ENCODE measurements around the gene LAMB1. TPM values are rescaled to one million over a fixed set of nuclear protein-coding genes. Genes with fewer than 3 reads are reported as not detected.

Gene LAMB1
- total and polyA plus RNA-seq, 2 of the 13 experiments (the other 11 are each of a cell fraction or from before 2014, with no cell fraction given): 109 to 124 TPM

GRCh38 chr7:107958764-107959526 lies 44.0 kb downstream of the LAMB1 start:
- Histone ChIP-seq H3K36me3 (replicated peaks in 1 of 2; ENCODE audit: control insufficient read depth in 1 of 2, insufficient read depth in 2 of 2, low read length in 2 of 2) (peaks cover 28 to 75% of the 10 kb centered on the region in 2 experiments), H2AFZ (ENCODE audit: low read length) (no peak overlapping the region), H3K9ac (ENCODE audit: insufficient read depth, low read depth, low read length) (no peak overlapping the region), H3K9me3 (ENCODE audit: low read length) (no peaks in the 10 kb centered on the region), H3K27me3 (ENCODE audit: control insufficient read depth in 1 of 2, insufficient read depth in 2 of 2, low read length in 2 of 2) (no peaks in the 10 kb centered on the region), H3K27ac (ENCODE audit: extremely low read length, insufficient read depth, low read length) (no peak overlapping the region), H3K4me3 (replicated peaks in 1 of 3; ENCODE audit: insufficient read depth in 1 of 3, low read depth in 2 of 3, low read length in 3 of 3) (no peak overlapping the region), H3K79me2 (ENCODE audit: insufficient read depth, low read length) (no peaks in the 10 kb centered on the region), H3K4me1 (ENCODE audit: insufficient read depth, low read length) (peaks cover 11% of the 10 kb centered on the region), H4K20me1 (ENCODE audit: insufficient read depth, low read length) (no peaks in the 10 kb centered on the region), H3K4me2 (ENCODE audit: low read depth, low read length) (no peak overlapping the region)
- 97% methylated on average over 11 of the region's 14 CpGs for whole genome bisulfite sequencing (ENCODE audit: low lambda C conversion rate)
- BruUV-seq (replicated peaks): no TSS peak
- TF ChIP-seq MAFF (IDR thresholded peaks at IDR 0.05; ENCODE audit: low read depth, low read length): peak; percentile 25
- no peak for TF ChIP-seq FOXC1 (CRISPR knock-in tag; IDR thresholded peaks at IDR 0.05; ENCODE audit: borderline replicate concordance)
- peak; percentile 53 to 74 for TF ChIP-seq MAFK (conservative IDR thresholded peaks at IDR 0.05 in 1 of 2, IDR thresholded peaks at IDR 0.05 in 1 of 2; ENCODE audit: low read length in 2 of 2)
- CTCF ChIA-PET (ENCODE audit: low intra/inter-chr PET ratio, low total read pairs): no interaction called here
- POLR2A ChIA-PET: no interaction called here
- FAIRE-seq (no peak), ATAC-seq (no peak), DNase-seq (ENCODE audit: low spot score) (no peak)
- in situ Hi-C loops (cut with HindIII; ENCODE audit: extremely low pct_ligation_motif_present, low pct_unique_long_range_greater_than_20kb) (no loop called here), intact Hi-C loops (cut with micrococcal nuclease; ENCODE audit: unreplicated experiment) (no loop called here)

- Histone ChIP-seq H4K20me1 (ENCODE audit: insufficient read depth, low read length) (no peaks in the 10 kb centered on the region), H3K36me3 (replicated peaks in 1 of 2; ENCODE audit: control insufficient read depth in 1 of 2, insufficient read depth in 2 of 2, low read length in 2 of 2) (peaks cover 33 to 76% of the 10 kb centered on the region in 2 experiments), H3K4me3 (replicated peaks in 1 of 3; ENCODE audit: insufficient read depth in 1 of 3, low read depth in 2 of 3, low read length in 3 of 3) (no peak overlapping the region), H3K9me3 (ENCODE audit: low read length) (no peaks in the 10 kb centered on the region), H3K9ac (ENCODE audit: insufficient read depth, low read depth, low read length) (no peak overlapping the region), H3K4me2 (ENCODE audit: low read depth, low read length) (no peak overlapping the region), H3K27ac (ENCODE audit: extremely low read length, insufficient read depth, low read length) (no peak overlapping the region), H3K79me2 (ENCODE audit: insufficient read depth, low read length) (no peaks in the 10 kb centered on the region), H2AFZ (ENCODE audit: low read length) (no peak overlapping the region), H3K4me1 (ENCODE audit: insufficient read depth, low read length) (peaks cover 23% of the 10 kb centered on the region), H3K27me3 (ENCODE audit: control insufficient read depth in 1 of 2, insufficient read depth in 2 of 2, low read length in 2 of 2) (no peaks in the 10 kb centered on the region)
- intact Hi-C loops (cut with micrococcal nuclease; ENCODE audit: unreplicated experiment) (no loop called here), in situ Hi-C loops (cut with HindIII; ENCODE audit: extremely low pct_ligation_motif_present, low pct_unique_long_range_greater_than_20kb) (no loop called here)
- CTCF ChIA-PET (ENCODE audit: low intra/inter-chr PET ratio, low total read pairs): no interaction called here
- POLR2A ChIA-PET: no interaction called here
- ATAC-seq (no peak), FAIRE-seq (no peak), DNase-seq (ENCODE audit: low spot score) (no peak)
- 100% methylated on average over 2 of the region's 2 CpGs for WGBS (ENCODE audit: low lambda C conversion rate)
- BruUV-seq (replicated peaks): no TSS peak
- TF ChIP-seq ZNF768 (CRISPR knock-in tag; IDR thresholded peaks at IDR 0.05): no peak
- TF ChIP-seq EP300 (IDR thresholded peaks at IDR 0.05; ENCODE audit: low read depth in 2 of 2, low read length in 2 of 2): no peak
- TF ChIP-seq EP300 (CRISPR knock-in tag; IDR thresholded peaks at IDR 0.05; ENCODE audit: borderline replicate concordance): no peak
- TF ChIP-seq TAF15 (IDR thresholded peaks at IDR 0.05; ENCODE audit: low read depth, low read length, poor library complexity, severe bottlenecking): no peak
- TF ChIP-seq NCOA1 (CRISPR knock-in tag; IDR thresholded peaks at IDR 0.05): no peak
- no peak for TF ChIP-seq SMAD3 (CRISPR knock-in tag; IDR thresholded peaks at IDR 0.05)
- TF ChIP-seq MEIS1 (CRISPR knock-in tag; IDR thresholded peaks at IDR 0.05; ENCODE audit: borderline replicate concordance): no peak
- TF ChIP-seq, protein P1, sequence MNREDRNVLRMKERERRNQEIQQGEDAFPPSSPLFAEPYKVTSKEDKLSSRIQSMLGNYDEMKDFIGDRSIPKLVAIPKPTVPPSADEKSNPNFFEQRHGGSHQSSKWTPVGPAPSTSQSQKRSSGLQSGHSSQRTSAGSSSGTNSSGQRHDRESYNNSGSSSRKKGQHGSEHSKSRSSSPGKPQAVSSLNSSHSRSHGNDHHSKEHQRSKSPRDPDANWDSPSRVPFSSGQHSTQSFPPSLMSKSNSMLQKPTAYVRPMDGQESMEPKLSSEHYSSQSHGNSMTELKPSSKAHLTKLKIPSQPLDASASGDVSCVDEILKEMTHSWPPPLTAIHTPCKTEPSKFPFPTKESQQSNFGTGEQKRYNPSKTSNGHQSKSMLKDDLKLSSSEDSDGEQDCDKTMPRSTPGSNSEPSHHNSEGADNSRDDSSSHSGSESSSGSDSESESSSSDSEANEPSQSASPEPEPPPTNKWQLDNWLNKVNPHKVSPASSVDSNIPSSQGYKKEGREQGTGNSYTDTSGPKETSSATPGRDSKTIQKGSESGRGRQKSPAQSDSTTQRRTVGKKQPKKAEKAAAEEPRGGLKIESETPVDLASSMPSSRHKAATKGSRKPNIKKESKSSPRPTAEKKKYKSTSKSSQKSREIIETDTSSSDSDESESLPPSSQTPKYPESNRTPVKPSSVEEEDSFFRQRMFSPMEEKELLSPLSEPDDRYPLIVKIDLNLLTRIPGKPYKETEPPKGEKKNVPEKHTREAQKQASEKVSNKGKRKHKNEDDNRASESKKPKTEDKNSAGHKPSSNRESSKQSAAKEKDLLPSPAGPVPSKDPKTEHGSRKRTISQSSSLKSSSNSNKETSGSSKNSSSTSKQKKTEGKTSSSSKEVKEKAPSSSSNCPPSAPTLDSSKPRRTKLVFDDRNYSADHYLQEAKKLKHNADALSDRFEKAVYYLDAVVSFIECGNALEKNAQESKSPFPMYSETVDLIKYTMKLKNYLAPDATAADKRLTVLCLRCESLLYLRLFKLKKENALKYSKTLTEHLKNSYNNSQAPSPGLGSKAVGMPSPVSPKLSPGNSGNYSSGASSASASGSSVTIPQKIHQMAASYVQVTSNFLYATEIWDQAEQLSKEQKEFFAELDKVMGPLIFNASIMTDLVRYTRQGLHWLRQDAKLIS (CRISPR knock-in tag; IDR thresholded peaks at IDR 0.05): no peak
- no peak for TF ChIP-seq FOSL1 (CRISPR knock-in tag; IDR thresholded peaks at IDR 0.05; ENCODE audit: borderline replicate concordance)
- TF ChIP-seq ZNF703 (CRISPR knock-in tag; IDR thresholded peaks at IDR 0.05; ENCODE audit: borderline replicate concordance): no peak
- TF ChIP-seq, protein P2, sequence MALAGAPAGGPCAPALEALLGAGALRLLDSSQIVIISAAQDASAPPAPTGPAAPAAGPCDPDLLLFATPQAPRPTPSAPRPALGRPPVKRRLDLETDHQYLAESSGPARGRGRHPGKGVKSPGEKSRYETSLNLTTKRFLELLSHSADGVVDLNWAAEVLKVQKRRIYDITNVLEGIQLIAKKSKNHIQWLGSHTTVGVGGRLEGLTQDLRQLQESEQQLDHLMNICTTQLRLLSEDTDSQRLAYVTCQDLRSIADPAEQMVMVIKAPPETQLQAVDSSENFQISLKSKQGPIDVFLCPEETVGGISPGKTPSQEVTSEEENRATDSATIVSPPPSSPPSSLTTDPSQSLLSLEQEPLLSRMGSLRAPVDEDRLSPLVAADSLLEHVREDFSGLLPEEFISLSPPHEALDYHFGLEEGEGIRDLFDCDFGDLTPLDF (CRISPR knock-in tag; IDR thresholded peaks at IDR 0.05): no peak
These were observed 45.5 kb downstream of the LAMB1 start for GRCh38 chr7:107957436-107957835.

Measured in HepG2 (cell line).